Measurements from ENCODE around the gene CAMK2B. TPM values are rescaled to one million over a fixed set of nuclear protein-coding genes. Genes with fewer than 3 reads are reported as not detected.

The CAMK2B gene
- total and polyA plus RNA-seq, 9 donors: 0.22 to 1.4 (median 0.45) TPM; not detected in 2

GRCh38 chr7:44277851-44278250 lies 47.5 kb downstream of the CAMK2B start:
- 54 to 60% (median 55%) methylated on average over 8 of the region's 8 CpGs for WGBS, 3 donors
- no peaks in the 10 kb centered on the region for H3K27me3 ChIP-seq
- no peaks in the 10 kb centered on the region for H3K4me1 ChIP-seq (ENCODE audit: insufficient read depth)
- peak in 4 of 5 donors; percentile 10 to 34 (median 14) for DNase-seq
- H3K4me3 ChIP-seq: no peak overlapping the region
- intact Hi-C loops (cut with DNase I): no loop called here
- TF ChIP-seq POLR2A (IDR thresholded peaks at IDR 0.05) (no peak), CTCF (IDR thresholded peaks at IDR 0.05) (no peak), EP300 (IDR thresholded peaks at IDR 0.05) (no peak)
- H3K27ac ChIP-seq: no peak overlapping the region
- H3K36me3 ChIP-seq: no peaks in the 10 kb centered on the region
- H3K9me3 ChIP-seq: no peaks in the 10 kb centered on the region

- WGBS, 3 donors: 57 to 68% (median 64%) methylated on average over 11 of the region's 11 CpGs
- no peaks in the 10 kb centered on the region for H3K4me1 ChIP-seq (ENCODE audit: insufficient read depth)
- no peaks in the 10 kb centered on the region for H3K36me3 ChIP-seq
- H3K4me3 ChIP-seq: no peak overlapping the region
- DNase-seq: peak in 3 of 5 donors; percentile 4 to 23 (median 5)
- H3K27ac ChIP-seq: no peak overlapping the region
- H3K27me3 ChIP-seq: no peaks in the 10 kb centered on the region
- TF ChIP-seq EP300 (IDR thresholded peaks at IDR 0.05) (no peak), POLR2A (IDR thresholded peaks at IDR 0.05) (no peak), CTCF (IDR thresholded peaks at IDR 0.05) (no peak)
- no peaks in the 10 kb centered on the region for H3K9me3 ChIP-seq
- intact Hi-C loops (cut with DNase I): no loop called here
Measured at GRCh38 chr7:44277391-44277790, 48.0 kb downstream of the CAMK2B start.

GRCh38 chr7:44276571-44277221 lies 48.7 kb downstream of the CAMK2B start:
- TF ChIP-seq POLR2A (IDR thresholded peaks at IDR 0.05) (no peak), EP300 (IDR thresholded peaks at IDR 0.05) (no peak), CTCF (IDR thresholded peaks at IDR 0.05) (no peak)
- Histone ChIP-seq H3K36me3 (no peaks in the 10 kb centered on the region), H3K4me1 (ENCODE audit: insufficient read depth) (no peaks in the 10 kb centered on the region), H3K4me3 (no peak overlapping the region), H3K9me3 (no peaks in the 10 kb centered on the region), H3K27me3 (no peaks in the 10 kb centered on the region), H3K27ac (no peak overlapping the region)
- peak in 1 of 5 donors; percentile 6 for DNase-seq
- 91 to 92% (median 92%) methylated on average over 16 to 20 of the region's 20 CpGs for WGBS, 3 donors
- intact Hi-C loops (cut with DNase I): no loop called here

- 13 to 21% (median 18%) methylated on average over 16 to 17 of the region's 17 CpGs for WGBS, 3 donors
- TF ChIP-seq EP300 (IDR thresholded peaks at IDR 0.05): no peak
- TF ChIP-seq POLR2A (IDR thresholded peaks at IDR 0.05): no peak
- no peak for TF ChIP-seq CTCF (IDR thresholded peaks at IDR 0.05)
- H3K27me3 ChIP-seq: no peaks in the 10 kb centered on the region
- no peak overlapping the region for H3K4me3 ChIP-seq
- H3K36me3 ChIP-seq: no peaks in the 10 kb centered on the region
- H3K9me3 ChIP-seq: no peaks in the 10 kb centered on the region
- no peak for DNase-seq
- H3K27ac ChIP-seq: no peak overlapping the region
- intact Hi-C loops (cut with DNase I): no loop called here
- H3K4me1 ChIP-seq (ENCODE audit: insufficient read depth): no peaks in the 10 kb centered on the region
Measured at GRCh38 chr7:44275957-44276570, 49.3 kb downstream of the CAMK2B start.
